HepG2 (cell line): ENCODE results near the gene PFKM. TPM values are rescaled to one million over a fixed set of nuclear protein-coding genes. Genes with fewer than 3 reads are reported as not detected.

Experiments used
- ATAC-seq: fragments of 200-7000 bp; cut with Tn5 transposase; 3 replicates; pipeline ENCODE4 v1.9.1; 2020; ENCODE audit warnings: mild to moderate bottlenecking, moderate library complexity
- BruUV-seq: library from RNA; stranded (reverse); fragments of 400-500 nt; replicated peaks from 2 replicates; lab custom pipeline; 2021; lab: Mats Ljungman, UMichigan
- CTCF ChIA-PET: fragments of 300-600 bp; formaldehyde crosslinking; extraction: SDS; loops from one replicate; lab custom pipeline; 2021; ENCODE audit warnings: low total read pairs, inconsistent platforms, low intra/inter-chr PET ratio; lab: Yijun Ruan, JAX
- POLR2A ChIA-PET: fragments of 350-600 bp; sonication (Branson Sonifier 250); formaldehyde crosslinking; loops from one replicate; lab custom pipeline; 2020; ENCODE audit warnings: antibody characterized with exemption, inconsistent platforms; lab: Yijun Ruan, JAX
- DNase-seq: peaks from one replicate; pipeline ENCODE4 v3.0.0-alpha.2; 2015; ENCODE audit warnings: low spot score
- FAIRE-seq: peaks from 3 replicates; lab custom pipeline; 2011; peaks lifted over from hg19 to GRCh38; lab: Jason Lieb, UNC
- H2AFZ ChIP-seq: one replicate; pipeline ENCODE4 v1.6.1; 2011; ENCODE audit warnings: low read length, inconsistent platforms
- H3K27ac ChIP-seq: fragments of 300-600 bp; 3 replicates; pipeline ENCODE4 v1.8.0; 2011; ENCODE audit warnings: mixed run types, mild to moderate bottlenecking, mixed read lengths, low read length, inconsistent platforms; ENCODE audit not compliant: insufficient read depth; ENCODE audit errors: extremely low read length
- H3K27me3 ChIP-seq, 2 experiments: fragments of 200-600 bp in 1 of 2; 2 replicates in 1 of 2; 3 replicates in 1 of 2; pipeline versions ENCODE4 v1.6.0 to v1.8.0; 2011; ENCODE audit warnings: low read length in 2 of 2, mild to moderate bottlenecking in 2 of 2, moderate library complexity in 2 of 2, inconsistent platforms in 1 of 2; ENCODE audit not compliant: insufficient read depth in 2 of 2, control insufficient read depth in 1 of 2
- H3K36me3 ChIP-seq, 2 experiments: fragments of 200-600 bp in 1 of 2; replicated peaks in 1 of 2; 2 replicates in 1 of 2; 3 replicates in 1 of 2; pipeline versions ENCODE4 v1.5.1 to v1.8.0; 2011; ENCODE audit warnings: low read length in 2 of 2, inconsistent platforms in 1 of 2; ENCODE audit not compliant: insufficient read depth in 2 of 2, control insufficient read depth in 1 of 2
- H3K4me1 ChIP-seq: 2 replicates; pipeline ENCODE4 v1.5.1; 2012; ENCODE audit warnings: low read length, inconsistent platforms; ENCODE audit not compliant: insufficient read depth
- H3K4me2 ChIP-seq: 2 replicates; pipeline ENCODE4 v1.6.0; 2011; ENCODE audit warnings: low read depth, low read length, inconsistent platforms
- H3K4me3 ChIP-seq, 3 experiments: fragments of 200-600 bp in 1 of 3; sonication (generic), shearing (Covaris generic) in 1 of 3; replicated peaks in 1 of 3; 2 replicates each; pipeline ENCODE4 v1.5.1; 2011 to 2016; ENCODE audit warnings: low read length in 3 of 3, inconsistent platforms in 2 of 3, low read depth in 2 of 3, mild to moderate bottlenecking in 2 of 3, control low read depth in 1 of 3, mixed read lengths in 1 of 3; ENCODE audit not compliant: insufficient read depth in 1 of 3
- H3K79me2 ChIP-seq: one replicate; pipeline ENCODE4 v1.6.1; 2011; ENCODE audit warnings: low read length, inconsistent platforms; ENCODE audit not compliant: insufficient read depth
- H3K9ac ChIP-seq: 2 replicates; pipeline ENCODE4 v1.6.0; 2011; ENCODE audit warnings: mild to moderate bottlenecking, low read depth, low read length, inconsistent platforms; ENCODE audit not compliant: insufficient read depth
- H3K9me3 ChIP-seq: 2 replicates; pipeline ENCODE4 v1.5.1; 2012; ENCODE audit warnings: mild to moderate bottlenecking, low read length
- H4K20me1 ChIP-seq: 2 replicates; pipeline ENCODE4 v1.6.0; 2011; ENCODE audit warnings: inconsistent platforms, mild to moderate bottlenecking, low read length, moderate library complexity; ENCODE audit not compliant: insufficient read depth
- CREB1 ChIP-seq, 2 experiments: fragments of 450-650 bp in 1 of 2; IDR thresholded peaks; 2 replicates each; pipeline ENCODE4 v1.6.1; 2016 to 2017; ENCODE audit warnings: control low read depth in 1 of 2, mild to moderate bottlenecking in 1 of 2, missing compliant biosample characterization in 1 of 2, missing genetic modification characterization in 1 of 2
- KAT8 ChIP-seq: IDR thresholded peaks from 2 replicates; pipeline ENCODE4 v1.6.1; 2016; ENCODE audit warnings: missing genetic modification reagents, missing compliant biosample characterization
- PRDM10 ChIP-seq: sonication (generic); formaldehyde crosslinking; IDR thresholded peaks from 2 replicates; pipeline ENCODE4 v1.4.0; 2020; ENCODE audit warnings: low read depth, missing genetic modification reagents
- PREB ChIP-seq: sonication (generic); formaldehyde crosslinking; IDR thresholded peaks from 2 replicates; pipeline ENCODE4 v1.4.0; 2020; ENCODE audit warnings: missing genetic modification reagents
- REXO4 ChIP-seq: sonication (generic); formaldehyde crosslinking; IDR thresholded peaks from 2 replicates; pipeline ENCODE4 v1.8.0; 2022; ENCODE audit warnings: missing genetic modification reagents, mild to moderate bottlenecking, borderline replicate concordance
- XRCC5 ChIP-seq: fragments of 200-400 bp; formaldehyde crosslinking; optimal IDR thresholded peaks from 2 replicates; pipeline ENCODE3; 2017; ENCODE audit warnings: mild to moderate bottlenecking, low read length
- YY1 ChIP-seq: IDR thresholded peaks from 2 replicates; pipeline ENCODE4 v1.6.1; 2011; ENCODE audit warnings: low read length, low read depth, moderate library complexity, mild to moderate bottlenecking; ENCODE audit not compliant: insufficient read depth, insufficient replicate concordance
- ZC3H13 ChIP-seq: sonication (generic); formaldehyde crosslinking; IDR thresholded peaks from 2 replicates; pipeline ENCODE4 v1.8.1; 2023; ENCODE audit warnings: mild to moderate bottlenecking, missing genetic modification reagents, moderate library complexity
- ZHX1 ChIP-seq: sonication (generic); formaldehyde crosslinking; IDR thresholded peaks from 2 replicates; pipeline ENCODE4 v1.8.1; 2022; ENCODE audit warnings: low read depth, mild to moderate bottlenecking, missing genetic modification reagents
- ZNF263 ChIP-seq: sonication (generic); formaldehyde crosslinking; IDR thresholded peaks from 2 replicates; pipeline ENCODE4 v1.4.0; 2020; ENCODE audit warnings: missing genetic modification reagents
- ZNF432 ChIP-seq: sonication (generic); formaldehyde crosslinking; IDR thresholded peaks from 2 replicates; pipeline ENCODE4 v1.5.0; 2020; ENCODE audit warnings: missing genetic modification reagents, mild to moderate bottlenecking, borderline replicate concordance
- ZNF761 ChIP-seq: sonication (generic); formaldehyde crosslinking; conservative IDR thresholded peaks from 2 replicates; pipeline ENCODE4 v1.4.0; 2020; ENCODE audit warnings: mild to moderate bottlenecking, missing genetic modification reagents
- ZSCAN22 ChIP-seq: sonication (generic); formaldehyde crosslinking; IDR thresholded peaks from 2 replicates; pipeline ENCODE4 v1.4.0; 2020; ENCODE audit warnings: mild to moderate bottlenecking, missing genetic modification reagents
- WGBS: methylation state at CpG from one replicate; pipeline ENCODE4 v1.1.6; 2017; ENCODE audit warnings: low lambda C conversion rate; 5-methylcytosine and 5-hydroxymethylcytosine counted together
- in situ Hi-C: cut with HindIII; loops from 2 replicates; pipeline ENCODE4 v1.10.0; 2017; ENCODE audit warnings: low pct_unique_long_range_greater_than_20kb; ENCODE audit not compliant: extremely low pct_ligation_motif_present
- intact Hi-C: fragments of 100-400 bp; cut with micrococcal nuclease; formaldehyde crosslinking; loops from one replicate; pipeline ENCODE4 v1.10.0; 2022; ENCODE audit not compliant: unreplicated experiment
- polyA plus RNA-seq, 8 experiments: library from polyadenylated mRNA; depleted of rRNA in 3 of 8; stranded (reverse) in 7 of 8; unstranded in 1 of 8; fragments of >200 nt; fragmentation: Illumina TruSeq in 4 of 8; extraction: Trizol in 4 of 8; gene quantifications; 2 replicates each; pipeline versions ENCODE4 v1.2.1 to v1.2.3, GENCODE V29; 2011 to 2016; ENCODE audit warnings: low read depth in 4 of 8, missing spikeins in 1 of 8, mixed read lengths in 1 of 8; ENCODE audit not compliant: insufficient read depth in 1 of 8
- total RNA-seq, 5 experiments: library from RNA; depleted of rRNA; stranded (reverse); fragments of >200 nt; fragmentation: Illumina TruSeq; extraction: Trizol; gene quantifications; 2 replicates each; pipeline ENCODE4 v1.2.3, GENCODE V29; 2016; ENCODE audit warnings: low read depth in 1 of 5

The PFKM gene
- total and polyA plus RNA-seq, 2 of the 13 experiments (the other 11 are each of a cell fraction or from before 2014, with no cell fraction given) = 1.9 to 2.4 TPM

GRCh38 chr12:48179466-48179865 is 60.3 kb downstream of the PFKM start:
- Histone ChIP-seq H3K9ac (no peak overlapping the region), H4K20me1 (no peaks in the 10 kb centered on the region), H3K27ac (no peak overlapping the region), H3K27me3 (peaks cover 1 to 44% of the 10 kb centered on the region in 2 experiments; a peak in 3 of 5 replicates), H3K4me2 (no peak overlapping the region), H3K79me2 (no peaks in the 10 kb centered on the region), H2AFZ (no peak overlapping the region), H3K4me1 (0 out of 2 replicates have a peak, but pooled peaks cover 7% of the 10 kb centered on the region), H3K4me3 (no peak overlapping the region), H3K9me3 (no peaks in the 10 kb centered on the region), H3K36me3 (no peaks in the 10 kb centered on the region)
- FAIRE-seq = no peak
- ATAC-seq = no peak
- DNase-seq = no peak
- CTCF ChIA-PET = no interaction called here
- intact Hi-C loops = no loop called here
- POLR2A ChIA-PET = no interaction called here
- BruUV-seq = no TSS peak
- 0% methylated on average over 1 of the region's 1 CpG for WGBS
- in situ Hi-C loops = no loop called here
- TF ChIP-seq XRCC5 = no peak
- TF ChIP-seq KAT8 (CRISPR knock-in tag) = no peak
- no peak for TF ChIP-seq CREB1 (IDR thresholded peaks at IDR 0.05)
- no peak for TF ChIP-seq CREB1 (CRISPR knock-in tag; IDR thresholded peaks at IDR 0.05)
- no peak for TF ChIP-seq REXO4
- TF ChIP-seq ZNF761 (CRISPR knock-in tag) = no peak
- TF ChIP-seq ZSCAN22 (CRISPR knock-in tag) = no peak
- no peak for TF ChIP-seq ZC3H13 (CRISPR knock-in tag)
- no peak for TF ChIP-seq YY1
- no peak for TF ChIP-seq ZNF263 (CRISPR knock-in tag)
- TF ChIP-seq ZNF432 (CRISPR knock-in tag) = no peak
- no peak for TF ChIP-seq PRDM10 (CRISPR knock-in tag)
- TF ChIP-seq ZHX1 = no peak
- no peak for TF ChIP-seq PREB (CRISPR knock-in tag)
